8988T (cell line): Measurements from ENCODE around the gene CACFD1.

Experiments used
- DNase-seq: peaks from one replicate; pipeline ENCODE4 v3.0.0; 2011

CACFD1 gene

GRCh38 chr9:133505901-133506652 is 46.3 kb downstream of the CACFD1 start:
- DNase-seq, result no peak

DNA sequence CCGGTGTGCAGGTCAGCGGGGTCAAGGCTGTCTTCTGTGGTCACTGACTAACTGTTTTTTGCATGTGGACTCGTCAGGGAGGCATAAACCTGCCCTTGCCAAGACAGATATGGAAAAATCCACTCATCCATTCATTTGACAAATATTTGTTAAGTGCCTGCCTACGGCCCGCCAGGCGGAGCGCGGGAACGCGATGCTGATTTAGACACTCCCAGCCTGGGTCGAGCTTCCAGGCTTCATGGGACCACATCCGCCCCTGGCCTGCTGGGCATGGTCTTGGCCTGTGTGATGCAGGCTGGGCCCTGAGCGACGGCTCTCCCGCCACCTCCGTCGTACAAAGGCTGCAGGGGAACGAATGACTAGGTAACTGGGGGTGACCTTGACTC is 46.9 kb downstream of the CACFD1 start:
- DNase-seq, result no peak

- DNase-seq, result no peak
Observed at GRCh38 chr9:133507246-133507965, 47.6 kb downstream of the CACFD1 start.

DNA sequence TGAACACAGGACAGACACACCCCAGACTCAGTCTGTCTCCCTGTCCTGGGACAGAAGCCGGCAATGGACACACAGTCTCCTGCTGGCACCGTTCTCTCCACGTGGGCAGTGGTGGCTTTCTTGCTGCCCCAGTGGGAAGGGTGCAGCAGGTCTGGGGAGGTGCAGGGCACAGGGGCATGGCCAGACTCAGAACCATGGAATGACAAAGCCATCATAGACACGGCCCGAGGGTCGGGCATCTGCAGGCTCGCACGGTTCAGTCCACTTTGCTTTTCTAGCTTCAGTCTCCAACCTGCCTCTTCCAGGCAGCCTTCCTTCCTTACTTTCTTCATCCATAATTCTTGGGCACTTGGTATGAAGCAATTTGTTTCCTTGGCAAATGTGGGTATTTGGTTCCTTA is 48.3 kb downstream of the CACFD1 start:
- no peak for DNase-seq

GRCh38 chr9:133509179-133510083 is 49.7 kb downstream of the CACFD1 start:
- DNase-seq, result no peak

GRCh38 chr9:133510926-133511505 is 51.2 kb downstream of the CACFD1 start:
- DNase-seq, result no peak

DNA sequence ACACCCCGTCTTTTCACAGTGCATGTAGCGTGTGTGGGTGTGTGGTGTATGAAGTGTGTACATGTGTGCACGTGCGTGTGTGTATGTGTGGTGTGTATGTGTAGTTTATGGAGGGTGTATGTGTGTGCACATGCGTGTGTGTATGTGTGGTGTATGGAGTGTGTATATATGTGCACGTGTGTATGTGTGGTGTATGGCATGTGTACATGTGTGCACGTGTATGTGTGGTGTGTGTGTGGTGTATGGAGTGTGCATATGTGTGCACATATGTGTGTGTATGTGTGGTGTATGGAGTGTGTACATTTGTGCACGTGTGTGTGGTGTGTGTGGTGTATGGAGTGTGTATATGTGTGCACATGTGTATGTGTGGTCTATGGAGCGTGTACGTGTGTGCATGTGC is 51.8 kb downstream of the CACFD1 start:
- DNase-seq, result no peak

GRCh38 chr9:133512253-133513213 is 52.8 kb downstream of the CACFD1 start:
- no peak for DNase-seq

GRCh38 chr9:133513214-133514100 is 53.7 kb downstream of the CACFD1 start:
- no peak for DNase-seq

DNA sequence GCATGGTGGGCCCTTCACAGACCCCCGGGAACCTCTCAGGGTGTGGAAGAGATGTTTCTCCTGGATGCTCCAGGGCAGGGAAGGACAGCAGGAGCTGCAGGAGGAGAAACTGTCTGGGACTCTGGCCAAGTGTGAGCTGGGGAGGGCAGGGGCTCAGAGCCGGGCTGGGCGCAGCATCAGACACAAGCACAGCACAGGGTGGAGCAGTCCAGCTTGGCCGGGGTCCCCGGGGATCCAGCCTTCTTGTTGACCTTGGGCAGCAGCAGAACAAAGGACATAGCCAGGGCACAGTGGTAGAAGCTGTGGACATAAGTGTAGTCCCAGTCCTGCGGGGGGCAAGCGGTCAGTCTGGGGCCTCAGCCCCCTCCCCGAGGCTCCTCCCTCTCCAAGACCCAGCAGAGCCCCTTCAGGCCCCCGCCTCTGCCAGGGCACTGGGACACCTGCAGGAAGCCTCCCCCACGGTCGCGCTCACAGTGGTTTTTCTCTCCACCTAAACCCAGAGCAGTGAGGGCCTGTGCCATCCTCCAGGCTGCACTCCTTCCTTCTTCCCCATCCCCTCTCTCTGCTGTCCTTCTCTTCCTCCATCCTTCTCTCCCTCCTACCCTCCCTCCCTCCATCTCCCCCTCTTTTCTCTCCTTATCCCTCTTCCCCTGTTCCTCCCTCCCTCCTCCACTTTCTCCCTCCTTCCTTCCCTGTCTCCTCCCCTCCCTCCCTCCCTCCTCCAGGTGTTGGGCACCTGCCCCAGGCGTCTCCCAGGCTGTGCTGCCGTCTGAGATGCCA is 54.9 kb downstream of the CACFD1 start:
- DNase-seq, result no peak

DNA sequence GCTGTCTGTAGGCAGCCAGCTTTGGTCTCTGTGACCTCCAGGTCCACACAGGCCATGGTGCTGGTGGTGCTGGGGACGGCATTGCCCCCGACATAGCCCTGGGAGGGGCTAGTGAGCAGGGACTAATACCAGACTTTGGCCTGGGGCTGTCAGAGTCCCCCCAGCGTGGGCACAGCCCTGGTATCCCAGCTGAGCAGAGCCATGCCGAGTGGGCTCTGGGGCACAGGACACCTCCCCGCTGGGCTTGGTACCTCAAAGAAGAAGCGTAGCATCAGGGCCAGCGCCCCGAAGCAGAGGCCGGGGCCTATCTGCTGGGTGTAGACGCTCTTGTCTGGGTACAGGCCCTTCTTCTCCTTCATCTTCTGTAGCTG is 55.4 kb downstream of the CACFD1 start:
- no peak for DNase-seq

DNA sequence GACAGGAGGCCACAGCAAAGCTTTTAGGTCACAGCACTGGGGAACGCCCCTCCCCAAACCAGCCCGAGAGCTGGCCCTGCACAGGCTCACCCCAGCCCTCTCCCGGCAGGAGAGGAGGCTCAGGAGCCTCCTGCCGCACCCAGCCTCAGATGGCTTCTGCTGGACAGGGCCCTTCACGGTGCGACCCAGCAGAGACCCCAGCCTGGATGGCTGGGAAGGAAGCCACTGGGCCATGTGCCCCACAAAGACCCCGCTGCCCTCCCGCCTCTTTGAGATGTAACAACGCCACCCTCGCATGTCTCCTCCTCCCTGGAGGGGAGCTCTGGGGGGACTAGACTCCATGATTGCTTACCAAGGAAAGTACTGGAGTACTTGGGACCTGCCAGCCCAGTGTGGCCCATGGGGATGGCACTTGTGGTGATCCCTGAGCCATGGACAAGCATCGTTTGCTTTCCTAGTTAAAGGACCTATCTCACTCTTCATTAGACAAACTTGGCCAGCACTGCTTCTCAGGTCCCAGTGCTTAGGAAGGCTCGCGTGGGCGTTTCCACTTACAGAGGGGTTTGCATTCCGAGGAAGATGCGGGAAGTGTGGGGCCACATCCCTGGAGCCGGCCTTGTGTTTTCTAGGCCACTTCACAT is 56.0 kb downstream of the CACFD1 start:
- DNase-seq, result no peak

DNA sequence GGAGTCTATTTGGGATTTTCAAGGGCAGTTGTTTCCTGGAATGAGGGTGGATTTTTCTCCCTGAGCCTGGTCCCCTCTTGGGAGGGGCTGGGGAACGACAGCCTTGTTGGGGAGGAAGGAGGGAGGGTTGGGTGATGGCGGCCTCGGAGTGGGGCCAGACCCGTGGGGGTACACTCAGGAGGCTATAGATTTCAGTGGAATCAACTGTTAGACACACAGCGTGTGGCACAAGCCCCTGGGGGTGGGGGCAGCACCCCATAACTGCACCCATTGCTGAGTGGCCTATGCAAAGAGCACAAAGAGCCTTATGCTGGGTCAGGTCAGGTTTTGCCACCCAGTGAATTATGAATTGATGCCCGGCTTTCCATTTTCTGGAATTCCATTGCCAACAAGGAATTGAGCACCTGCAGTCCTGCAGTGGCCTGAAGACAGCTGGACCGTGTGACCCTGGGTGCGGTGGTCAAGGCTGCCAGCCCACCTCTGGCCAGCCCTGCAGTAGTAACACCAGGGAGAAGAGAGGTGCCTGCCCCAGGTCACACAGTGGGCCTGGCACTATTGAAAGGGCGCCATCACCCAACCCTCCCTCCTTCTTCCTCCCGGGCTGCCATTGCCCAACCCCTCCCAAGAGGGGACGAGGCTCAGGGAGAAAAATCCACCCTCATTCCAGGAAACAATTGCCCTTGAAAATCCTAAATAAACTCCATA is 56.6 kb downstream of the CACFD1 start:
- DNase-seq, result no peak

DNA sequence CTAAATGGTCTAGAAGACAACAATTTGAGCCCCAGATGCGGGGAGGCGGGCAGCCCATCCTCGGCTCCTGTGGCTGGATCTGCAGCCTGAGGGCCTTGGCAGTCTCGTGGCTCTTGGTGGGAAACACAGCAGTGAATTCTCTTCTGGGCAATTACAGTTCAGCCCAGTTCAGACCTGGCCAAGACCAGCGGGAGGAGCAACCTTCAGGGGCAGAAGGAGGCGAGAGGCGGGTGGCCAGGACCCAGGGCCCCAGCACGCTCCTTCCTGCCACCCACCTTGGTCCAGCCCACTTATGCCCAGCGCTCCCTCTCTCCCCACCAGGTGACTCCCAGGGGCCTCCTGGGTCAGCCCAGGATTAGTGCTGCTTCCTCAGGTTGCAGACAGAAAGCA is 57.2 kb downstream of the CACFD1 start:
- no peak for DNase-seq

GRCh38 chr9:133517711-133518110 is 57.9 kb downstream of the CACFD1 start:
- DNase-seq, result no peak

DNA sequence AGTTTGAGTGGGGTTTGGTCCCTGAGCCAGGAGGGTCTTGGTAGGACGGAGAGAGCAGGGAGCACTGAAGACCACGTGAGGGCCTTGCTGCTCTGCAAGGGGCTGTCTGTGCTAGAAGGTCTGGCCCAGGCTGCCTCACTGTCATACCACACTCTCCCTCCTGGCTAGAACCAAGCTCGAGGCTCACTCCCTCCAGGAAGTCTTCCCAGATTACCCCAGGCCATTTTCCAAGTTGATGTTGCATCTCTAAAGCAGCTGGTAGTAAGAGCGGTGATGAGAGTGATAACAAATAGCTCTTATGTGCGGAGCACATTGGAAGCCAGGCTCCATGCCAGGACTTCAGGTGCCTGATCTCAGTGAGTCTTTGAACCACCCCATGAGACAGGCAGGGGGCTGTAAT is 58.4 kb downstream of the CACFD1 start:
- DNase-seq, result no peak

GRCh38 chr9:133518706-133519449 is 59.1 kb downstream of the CACFD1 start:
- no peak for DNase-seq

DNA sequence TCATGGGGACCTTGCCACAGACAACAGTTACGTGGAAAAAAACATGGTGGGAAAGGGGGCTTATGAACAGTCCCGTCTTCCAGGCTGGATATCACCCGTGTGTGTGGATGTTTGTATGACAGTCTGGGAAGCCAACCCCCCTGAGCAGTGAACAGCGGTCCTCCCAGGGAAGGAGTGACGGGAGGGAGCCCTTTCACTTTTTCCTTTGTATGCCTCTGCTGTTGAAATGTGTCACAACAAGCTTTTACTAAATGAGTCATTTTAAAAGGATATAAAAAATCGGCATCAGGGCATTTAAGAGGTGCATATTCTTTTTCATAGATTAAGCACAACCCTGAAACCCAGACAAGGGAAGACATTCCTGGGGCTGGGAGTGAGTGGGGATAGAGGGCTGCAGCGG is 59.9 kb downstream of the CACFD1 start:
- no peak for DNase-seq
